K562 (cell line): ENCODE data around the gene MADCAM1. TPM values are rescaled to one million over a fixed set of nuclear protein-coding genes. Genes with fewer than 3 reads are reported as not detected.

ENCODE experiments used
- ADNP ChIP-seq: fragments of 200-800 bp; sonication (Bioruptor generic); IDR thresholded peaks from 2 replicates; pipeline ENCODE4 v1.6.1; 2016; ENCODE audit warnings: missing genetic modification characterization, missing compliant biosample characterization
- BCL6 ChIP-seq: fragments of 250-450 bp; sonication (Bioruptor Pico); IDR thresholded peaks from 2 replicates; pipeline ENCODE4 v1.4.0; 2020
- CHCHD3 ChIP-seq: fragments of 250-450 bp; sonication (Bioruptor Pico); IDR thresholded peaks from 2 replicates; pipeline ENCODE4 v2.1.2; 2022; ENCODE audit warnings: mild to moderate bottlenecking
- CHD1 ChIP-seq: fragments of 200-600 bp; sonication (generic); IDR thresholded peaks from one replicate; pipeline ENCODE4 v1.6.1; 2012; ENCODE audit warnings: mild to moderate bottlenecking, moderate library complexity, low read length, inconsistent platforms
- E2F5 ChIP-seq: sonication (generic); formaldehyde crosslinking; IDR thresholded peaks from 2 replicates; pipeline ENCODE4 v1.8.0; 2022; ENCODE audit warnings: mild to moderate bottlenecking, missing genetic modification reagents
- EGR1 ChIP-seq: fragments of 450-650 bp; conservative IDR thresholded peaks from 2 replicates; pipeline ENCODE4 v1.6.1; 2017; ENCODE audit warnings: mild to moderate bottlenecking
- FOXM1 ChIP-seq, 2 experiments: fragments of 450-650 bp in 1 of 2; sonication (generic) in 1 of 2; formaldehyde crosslinking in 1 of 2; IDR thresholded peaks; 2 replicates each; pipeline versions ENCODE4 v1.6.1 to v1.9.0; 2017 to 2022; ENCODE audit warnings: low read depth in 2 of 2, mild to moderate bottlenecking in 2 of 2, missing genetic modification reagents in 1 of 2, moderate library complexity in 1 of 2
- GABPB2 ChIP-seq: fragments of 250-450 bp; sonication (Bioruptor Pico); conservative IDR thresholded peaks from 2 replicates; pipeline ENCODE4 v1.5.1; 2021; ENCODE audit warnings: mild to moderate bottlenecking
- KAT2B ChIP-seq: IDR thresholded peaks from one replicate; pipeline ENCODE4 v1.6.1; 2012; ENCODE audit warnings: low read depth, mild to moderate bottlenecking, control low read depth, inconsistent platforms, low read length, moderate library complexity
- MTA1 ChIP-seq: fragments of 450-650 bp; IDR thresholded peaks from 2 replicates; pipeline ENCODE4 v1.6.1; 2017; ENCODE audit warnings: borderline replicate concordance
- NFIX ChIP-seq: fragments of 250-450 bp; sonication (Bioruptor Pico); IDR thresholded peaks from 2 replicates; pipeline ENCODE4 v1.4.0; 2020; ENCODE audit warnings: low read depth, mild to moderate bottlenecking, moderate library complexity
- PML ChIP-seq: IDR thresholded peaks from 2 replicates; pipeline ENCODE4 v1.6.1; 2012; ENCODE audit warnings: low read length, inconsistent platforms
- RBM39 ChIP-seq: fragments of 200-400 bp; formaldehyde crosslinking; optimal IDR thresholded peaks from 2 replicates; pipeline ENCODE3; 2018; ENCODE audit warnings: low read depth, low read length
- SMARCA4 ChIP-seq: fragments of 450-650 bp; IDR thresholded peaks from 2 replicates; pipeline ENCODE4 v1.6.1; 2016
- SPI1 ChIP-seq: IDR thresholded peaks from 2 replicates; pipeline ENCODE4 v1.6.1; 2011; ENCODE audit warnings: low read depth, low read length, control low read depth, borderline replicate concordance
- TEAD4 ChIP-seq, 2 experiments: sonication (generic) in 1 of 2; formaldehyde crosslinking in 1 of 2; IDR thresholded peaks; 2 replicates each; pipeline versions ENCODE4 v1.6.1 to v1.8.0; 2012 to 2022; ENCODE audit warnings: borderline replicate concordance in 1 of 2, inconsistent platforms in 1 of 2, low read length in 1 of 2, mild to moderate bottlenecking in 1 of 2, missing genetic modification reagents in 1 of 2
- ZEB2 ChIP-seq: fragments of 450-650 bp; IDR thresholded peaks from 2 replicates; pipeline ENCODE4 v1.6.1; 2016
- ZNF12 ChIP-seq: sonication (generic); formaldehyde crosslinking; IDR thresholded peaks from 2 replicates; pipeline ENCODE4 v1.4.0; 2020; ENCODE audit warnings: mild to moderate bottlenecking, missing genetic modification reagents
- ZNF586 ChIP-seq: fragments of 450-650 bp; formaldehyde crosslinking; conservative IDR thresholded peaks from 2 replicates; pipeline ENCODE4 v1.4.0; 2020; ENCODE audit warnings: mild to moderate bottlenecking, moderate library complexity
- ZNF707 ChIP-seq: fragments of 250-450 bp; sonication (Bioruptor Pico); conservative IDR thresholded peaks from 2 replicates; pipeline ENCODE4 v1.8.0; 2022; ENCODE audit warnings: inconsistent platforms, mild to moderate bottlenecking, moderate library complexity
- polyA plus RNA-seq, 8 experiments: library from polyadenylated mRNA; depleted of rRNA in 4 of 8; stranded (reverse) in 5 of 8; unstranded in 3 of 8; fragments of >200 nt; fragmentation: Nextera tagmentation in 2 of 8; fragmentation: Illumina TruSeq in 1 of 8; extraction: Ambion mirVana in 2 of 8; extraction: Trizol in 1 of 8; gene quantifications; 2 replicates each; pipeline versions ENCODE4 v1.2.1 to v1.2.3, GENCODE V29; 2011 to 2014; ENCODE audit warnings: inconsistent platforms in 1 of 8, missing spikeins in 1 of 8
- total RNA-seq, 7 experiments: library from RNA; depleted of rRNA in 6 of 7; stranded (reverse); fragments of >200 nt in 6 of 7; fragmentation: Illumina TruSeq in 2 of 7; extraction: Trizol in 2 of 7; gene quantifications; 2 replicates each; pipeline versions ENCODE4 v1.2.1 to v1.2.3, GENCODE V29; 2011 to 2021; ENCODE audit warnings: low replicate concordance in 1 of 7
- TF ChIP-seq, protein P1 (sequence below), 2 experiments: fragments of 450-650 bp; conservative IDR thresholded peaks; 2 replicates each; pipeline ENCODE4 v1.6.1; 2017; ENCODE audit warnings: mild to moderate bottlenecking in 2 of 2, moderate library complexity in 2 of 2
- TF ChIP-seq, protein P2 (sequence below): fragments of 200-400 bp; formaldehyde crosslinking; IDR thresholded peaks from 2 replicates; pipeline ENCODE4 v1.6.1; 2017; ENCODE audit warnings: mild to moderate bottlenecking, low read depth, low read length, moderate library complexity

MADCAM1 gene
- total and polyA plus RNA-seq, 9 of the 15 experiments (the other 6 are each of a cell fraction or from before 2014, with no cell fraction given) = 0.09 to 0.36 (median 0.09) TPM; not detected in 6

DNA sequence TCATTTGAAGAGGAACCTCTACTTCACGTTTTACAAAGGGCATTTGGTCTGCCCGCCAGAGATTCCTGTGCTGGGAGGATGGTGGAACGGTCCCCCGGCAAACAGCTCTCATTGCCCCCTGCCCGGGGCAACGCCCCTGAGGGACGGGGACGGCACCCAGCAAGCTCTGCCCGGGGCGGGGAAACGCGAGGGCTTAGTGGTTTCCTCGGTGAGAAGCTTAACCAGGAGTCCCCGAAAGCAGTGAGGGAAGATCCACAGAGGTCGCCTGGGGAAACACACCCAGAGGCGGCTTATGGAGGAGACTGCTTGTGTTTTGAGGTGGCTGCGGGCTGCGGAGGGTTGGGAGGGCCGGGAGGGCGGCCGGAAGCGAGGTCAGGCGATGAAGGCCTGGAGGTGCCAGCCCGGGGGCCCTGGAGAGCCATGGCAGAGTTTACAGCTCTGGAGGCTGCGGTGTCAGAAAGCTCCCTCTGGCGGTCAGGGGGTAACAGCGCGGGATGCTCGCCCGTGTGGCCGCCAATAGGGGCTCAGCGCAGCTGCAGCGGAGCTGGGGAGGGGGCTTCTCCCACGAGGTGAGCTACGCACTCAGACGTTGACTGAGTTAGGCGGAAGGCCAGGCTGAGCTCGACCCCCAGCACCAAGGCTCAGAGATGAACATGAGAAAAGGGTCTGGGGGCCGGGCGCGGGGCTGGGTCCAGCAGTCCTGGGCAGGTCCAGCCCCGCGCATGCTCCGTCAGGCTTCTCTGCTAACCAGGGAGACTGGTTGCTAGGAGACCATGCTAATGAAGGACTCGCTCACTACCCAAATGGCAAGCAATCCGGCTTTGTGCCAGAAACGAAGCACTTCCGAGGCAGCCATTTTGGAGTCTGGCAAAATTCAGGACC is 10.4 kb downstream of the MADCAM1 start (continued):
- TF ChIP-seq TEAD4 (IDR thresholded peaks at IDR 0.05; ENCODE audit: low read length) (no peak), TEAD4 (CRISPR knock-in tag; IDR thresholded peaks at IDR 0.05; ENCODE audit: borderline replicate concordance) (no peak), EGR1 (no peak), GABPB2 (CRISPR knock-in tag) (no peak), ZNF586 (CRISPR knock-in tag) (no peak), MTA1 (no peak), RBM39 (no peak), ZNF707 (CRISPR knock-in tag) (no peak), CHD1 (no peak), BCL6 (CRISPR knock-in tag) (no peak), ADNP (no peak), PML (no peak), SPI1 (no peak), FOXM1 (IDR thresholded peaks at IDR 0.05; ENCODE audit: low read depth) (no peak), FOXM1 (CRISPR knock-in tag; IDR thresholded peaks at IDR 0.05; ENCODE audit: low read depth) (no peak), NFIX (CRISPR knock-in tag) (no peak; the same call in 1 of the 2 replicates), E2F5 (CRISPR knock-in tag) (no peak), ZNF12 (CRISPR knock-in tag) (no peak), ZEB2 (no peak), CHCHD3 (CRISPR knock-in tag) (no peak), KAT2B (no peak), SMARCA4 (no peak)
- TF ChIP-seq, protein P1, sequence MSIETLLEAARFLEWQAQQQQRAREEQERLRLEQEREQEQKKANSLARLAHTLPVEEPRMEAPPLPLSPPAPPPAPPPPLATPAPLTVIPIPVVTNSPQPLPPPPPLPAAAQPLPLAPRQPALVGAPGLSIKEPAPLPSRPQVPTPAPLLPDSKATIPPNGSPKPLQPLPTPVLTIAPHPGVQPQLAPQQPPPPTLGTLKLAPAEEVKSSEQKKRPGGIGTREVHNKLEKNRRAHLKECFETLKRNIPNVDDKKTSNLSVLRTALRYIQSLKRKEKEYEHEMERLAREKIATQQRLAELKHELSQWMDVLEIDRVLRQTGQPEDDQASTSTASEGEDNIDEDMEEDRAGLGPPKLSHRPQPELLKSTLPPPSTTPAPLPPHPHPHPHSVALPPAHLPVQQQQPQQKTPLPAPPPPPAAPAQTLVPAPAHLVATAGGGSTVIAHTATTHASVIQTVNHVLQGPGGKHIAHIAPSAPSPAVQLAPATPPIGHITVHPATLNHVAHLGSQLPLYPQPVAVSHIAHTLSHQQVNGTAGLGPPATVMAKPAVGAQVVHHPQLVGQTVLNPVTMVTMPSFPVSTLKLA (conservative IDR thresholded peaks at IDR 0.05) = peak; percentile 27 to 57; a peak in 2 of 4 replicates
- TF ChIP-seq, protein P2, sequence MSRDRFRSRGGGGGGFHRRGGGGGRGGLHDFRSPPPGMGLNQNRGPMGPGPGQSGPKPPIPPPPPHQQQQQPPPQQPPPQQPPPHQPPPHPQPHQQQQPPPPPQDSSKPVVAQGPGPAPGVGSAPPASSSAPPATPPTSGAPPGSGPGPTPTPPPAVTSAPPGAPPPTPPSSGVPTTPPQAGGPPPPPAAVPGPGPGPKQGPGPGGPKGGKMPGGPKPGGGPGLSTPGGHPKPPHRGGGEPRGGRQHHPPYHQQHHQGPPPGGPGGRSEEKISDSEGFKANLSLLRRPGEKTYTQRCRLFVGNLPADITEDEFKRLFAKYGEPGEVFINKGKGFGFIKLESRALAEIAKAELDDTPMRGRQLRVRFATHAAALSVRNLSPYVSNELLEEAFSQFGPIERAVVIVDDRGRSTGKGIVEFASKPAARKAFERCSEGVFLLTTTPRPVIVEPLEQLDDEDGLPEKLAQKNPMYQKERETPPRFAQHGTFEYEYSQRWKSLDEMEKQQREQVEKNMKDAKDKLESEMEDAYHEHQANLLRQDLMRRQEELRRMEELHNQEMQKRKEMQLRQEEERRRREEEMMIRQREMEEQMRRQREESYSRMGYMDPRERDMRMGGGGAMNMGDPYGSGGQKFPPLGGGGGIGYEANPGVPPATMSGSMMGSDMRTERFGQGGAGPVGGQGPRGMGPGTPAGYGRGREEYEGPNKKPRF = no peak
